HG02973 (cell line): ENCODE data around the gene TRHDE.

Source experiments
- ATAC-seq: cut with Tn5 transposase; IDR thresholded peaks from one replicate; pipeline ENCODE4 v1.9.1; 2021; ENCODE audit warnings: moderate library complexity; ENCODE audit not compliant: unreplicated experiment

The TRHDE gene

DNA sequence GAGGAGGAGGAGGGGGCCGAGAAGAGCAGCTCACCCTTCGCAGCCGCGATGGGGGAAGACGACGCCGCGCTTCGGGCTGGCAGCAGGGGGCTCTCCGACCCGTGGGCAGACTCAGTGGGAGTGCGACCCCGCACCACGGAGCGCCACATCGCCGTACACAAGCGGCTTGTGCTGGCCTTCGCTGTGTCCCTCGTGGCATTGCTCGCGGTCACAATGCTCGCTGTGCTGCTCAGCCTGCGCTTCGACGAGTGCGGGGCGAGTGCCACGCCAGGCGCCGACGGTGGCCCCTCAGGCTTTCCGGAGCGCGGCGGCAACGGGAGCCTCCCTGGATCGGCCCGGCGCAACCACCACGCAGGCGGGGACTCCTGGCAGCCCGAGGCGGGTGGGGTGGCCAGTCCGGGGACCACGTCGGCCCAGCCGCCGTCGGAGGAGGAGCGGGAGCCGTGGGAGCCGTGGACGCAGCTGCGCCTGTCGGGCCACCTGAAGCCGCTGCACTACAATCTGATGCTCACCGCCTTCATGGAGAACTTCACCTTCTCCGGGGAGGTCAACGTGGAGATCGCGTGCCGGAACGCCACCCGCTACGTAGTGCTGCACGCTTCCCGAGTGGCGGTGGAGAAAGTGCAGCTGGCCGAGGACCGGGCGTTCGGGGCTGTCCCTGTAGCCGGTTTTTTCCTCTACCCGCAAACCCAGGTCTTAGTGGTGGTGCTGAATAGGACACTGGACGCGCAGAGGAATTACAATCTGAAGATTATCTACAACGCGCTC lies 745 bp downstream of the TRHDE start:
- no peak for ATAC-seq

DNA sequence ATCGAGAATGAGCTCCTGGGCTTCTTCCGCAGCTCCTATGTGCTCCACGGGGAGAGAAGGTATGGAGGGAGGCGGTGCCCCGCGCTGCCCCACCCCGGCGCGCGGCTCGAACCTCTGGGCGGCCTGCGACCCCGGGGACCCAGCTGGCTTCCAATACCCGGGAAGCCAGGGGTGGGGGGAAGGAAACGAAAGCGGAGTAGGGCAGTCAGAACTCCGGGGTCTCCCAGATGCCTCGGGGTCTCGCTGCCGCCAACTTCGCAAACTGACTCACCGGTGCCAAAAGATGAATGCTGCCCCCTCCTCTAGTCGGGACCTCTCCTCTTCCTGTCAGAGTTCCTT lies 1.3 kb downstream of the TRHDE start:
- ATAC-seq: no peak

DNA sequence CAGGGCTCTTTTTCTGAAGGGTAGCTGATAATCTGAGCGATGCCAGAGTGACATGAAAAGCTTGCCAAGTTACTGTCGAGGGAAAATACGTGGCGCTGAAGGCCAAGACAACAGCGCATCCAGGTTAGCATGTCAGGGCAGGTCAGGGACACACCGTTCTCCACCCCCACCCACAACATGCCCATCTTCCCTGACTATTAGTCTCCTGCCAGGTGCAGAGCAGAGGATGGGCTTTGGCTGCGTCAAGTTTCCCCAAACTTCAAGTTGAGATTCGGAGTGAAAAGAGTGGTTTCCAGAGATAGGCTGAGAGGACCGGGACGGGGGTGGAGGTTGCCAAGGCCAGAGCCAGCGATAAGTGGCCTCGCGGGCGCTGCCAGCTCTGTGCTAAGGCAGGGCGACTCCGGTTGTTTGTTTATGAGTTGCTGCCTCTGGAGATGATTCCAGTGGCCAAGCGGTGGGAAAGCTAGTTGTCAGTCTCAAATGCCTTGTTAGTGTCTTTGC lies 1.7 kb downstream of the TRHDE start:
- ATAC-seq: no peak

DNA sequence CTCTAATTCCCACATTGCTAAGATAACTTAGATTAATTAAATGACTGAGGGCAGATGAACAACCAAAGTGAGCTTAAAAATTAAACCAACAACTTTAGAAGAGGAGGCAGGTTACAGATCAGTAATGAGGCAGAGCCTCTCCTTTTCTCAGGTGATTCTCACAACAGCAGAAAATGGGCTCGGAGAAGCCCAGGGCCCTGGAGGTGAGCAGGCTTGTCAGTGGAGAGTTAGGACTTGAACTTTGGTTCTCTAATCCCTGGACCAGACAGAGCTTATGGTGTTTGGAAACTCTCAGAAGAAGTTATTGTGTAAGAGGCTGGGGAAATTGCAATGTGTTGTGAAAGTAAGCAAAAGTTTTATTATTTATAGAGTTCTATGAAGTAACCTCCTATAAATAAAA lies 2.8 kb downstream of the TRHDE start:
- ATAC-seq: no peak

DNA sequence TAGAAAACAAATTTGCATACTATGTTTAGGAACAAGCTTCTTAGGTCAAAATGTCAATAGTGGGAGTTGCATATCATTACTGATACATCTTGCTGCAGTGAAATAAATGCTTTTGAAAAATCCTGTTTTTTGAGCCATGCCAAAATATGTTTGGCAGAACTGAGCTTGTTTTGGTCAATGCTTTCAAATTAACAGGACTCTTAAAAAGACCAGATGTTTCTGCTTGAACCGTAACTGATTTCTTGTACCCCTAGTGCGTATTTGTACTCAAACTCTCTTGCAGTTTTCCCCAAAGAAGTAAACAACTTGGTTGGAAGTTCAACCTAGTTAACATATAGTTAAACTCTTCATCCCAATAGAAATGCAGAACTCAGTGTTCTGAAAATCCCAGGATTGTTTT lies 3.4 kb downstream of the TRHDE start:
- ATAC-seq: no peak

DNA sequence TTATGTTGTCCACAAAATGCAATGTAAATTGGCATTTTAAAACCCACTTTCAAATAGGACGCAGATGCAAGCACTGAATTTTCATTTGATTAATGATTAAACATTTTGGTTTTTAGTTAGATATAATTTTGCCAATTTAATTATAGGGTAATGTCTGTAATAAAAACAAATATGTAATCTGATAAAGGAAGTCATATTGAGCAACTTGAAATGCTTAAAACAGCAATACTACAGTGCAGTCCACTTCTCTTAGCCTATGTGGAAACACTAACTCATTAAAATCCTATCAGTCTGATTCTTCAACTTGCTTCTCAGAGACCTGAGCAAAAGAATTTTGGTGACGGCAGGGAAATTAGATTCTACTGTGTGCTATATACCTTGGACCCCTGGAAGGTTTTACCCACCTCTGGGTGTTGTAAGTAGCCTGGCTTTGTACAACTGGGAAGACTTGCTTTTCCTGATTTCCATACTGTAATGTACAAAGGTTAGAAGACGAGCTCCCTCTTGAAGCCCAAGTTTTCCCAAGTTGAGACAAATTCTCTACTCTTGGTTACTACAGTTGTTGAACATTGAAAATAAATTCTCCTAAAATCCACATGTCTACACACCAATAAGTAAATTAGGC lies 4.1 kb downstream of the TRHDE start:
- no peak for ATAC-seq

DNA sequence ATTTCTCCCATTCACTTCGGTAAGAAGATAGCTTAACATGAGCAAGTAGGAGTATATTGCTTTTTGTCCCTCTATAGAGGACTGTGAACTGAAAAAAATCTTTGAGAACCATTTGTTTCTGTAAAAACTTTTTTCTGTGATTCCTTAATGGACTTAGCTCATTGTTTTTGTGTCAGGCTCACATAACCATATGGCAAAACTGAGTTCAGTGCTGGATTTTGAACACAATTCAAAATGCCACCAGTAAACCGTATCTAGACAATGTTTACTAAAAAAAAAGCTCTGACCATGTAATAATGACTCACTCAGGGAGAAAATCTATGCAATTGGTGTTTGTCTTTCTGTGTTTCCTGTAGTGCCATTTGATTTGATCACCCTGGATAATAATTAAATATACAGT lies 5.2 kb downstream of the TRHDE start:
- ATAC-seq: no peak

DNA sequence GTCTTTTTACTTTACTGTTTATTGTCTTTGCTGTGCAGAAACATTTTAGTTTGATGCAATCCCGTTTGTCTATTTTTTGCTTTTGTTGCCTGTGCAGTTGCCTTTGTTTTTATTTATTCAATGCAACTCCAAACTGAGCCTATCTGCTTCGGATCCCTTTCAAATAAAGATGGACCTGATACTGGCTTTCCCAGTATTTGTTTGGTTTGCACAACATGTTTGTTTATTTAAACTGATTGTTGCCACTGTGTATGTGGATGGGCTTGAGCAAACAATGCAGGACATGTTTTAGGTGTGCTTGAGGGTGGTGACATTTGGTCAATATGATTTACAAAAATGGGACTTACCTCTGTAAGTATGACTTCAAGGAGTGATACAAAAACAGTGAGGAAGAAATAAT lies 6.7 kb downstream of the TRHDE start:
- ATAC-seq: no peak

DNA sequence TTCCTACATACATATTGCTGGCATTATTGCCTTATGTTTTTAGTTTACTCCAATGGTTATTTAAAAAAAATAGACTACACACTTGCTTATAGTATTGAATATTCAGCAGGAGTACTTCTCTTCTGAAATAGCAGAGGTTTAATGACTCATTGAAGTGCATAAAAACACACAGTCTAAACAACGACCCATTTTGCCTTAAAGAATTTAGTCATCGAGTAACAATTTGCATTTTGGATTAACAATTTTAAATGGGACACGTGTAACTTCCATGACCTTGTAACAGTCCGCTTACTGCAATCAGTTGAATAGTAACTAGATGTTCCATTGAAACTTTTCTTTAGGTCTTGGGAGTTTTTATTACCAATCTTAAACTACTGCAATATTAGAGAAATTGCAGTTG lies 9.0 kb downstream of the TRHDE start:
- ATAC-seq: no peak

DNA sequence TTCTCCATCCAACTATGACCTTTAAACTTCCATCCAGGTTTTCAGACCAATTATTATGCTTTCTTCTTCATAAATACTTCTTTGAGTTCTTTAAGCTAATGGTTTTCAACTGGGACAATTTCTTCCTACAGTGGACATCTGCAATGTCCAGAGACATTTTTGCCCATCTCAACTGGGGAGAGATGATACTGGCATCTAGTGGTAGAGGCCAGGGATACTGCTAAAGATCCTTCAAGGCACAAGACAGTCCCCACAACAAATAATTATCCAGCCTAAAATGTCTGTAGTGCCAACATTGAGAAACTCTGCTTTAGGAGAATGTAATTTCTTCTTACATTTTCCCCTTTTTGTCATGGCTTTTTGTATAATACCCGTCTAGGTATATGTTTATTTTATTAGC lies 10.6 kb downstream of the TRHDE start:
- no peak for ATAC-seq

DNA sequence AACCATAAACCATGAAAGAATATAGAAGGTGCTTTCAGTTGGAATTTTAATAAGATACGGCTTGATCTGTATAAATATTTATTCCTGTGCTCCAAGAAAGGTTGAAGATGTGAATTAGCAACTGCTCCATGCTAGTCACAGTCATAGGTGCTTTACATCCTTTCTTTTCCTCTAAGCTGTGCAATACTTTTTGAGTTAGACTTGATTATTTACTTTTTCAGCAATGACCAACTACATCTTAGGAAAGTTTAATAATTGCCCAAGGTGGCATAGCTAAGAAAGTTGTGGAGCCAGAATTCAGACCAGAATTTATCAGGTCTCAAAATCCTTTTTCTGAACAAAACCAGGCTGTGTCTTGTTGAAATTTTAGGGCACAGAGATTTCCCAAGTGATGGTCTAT lies 13.7 kb downstream of the TRHDE start:
- no peak for ATAC-seq

DNA sequence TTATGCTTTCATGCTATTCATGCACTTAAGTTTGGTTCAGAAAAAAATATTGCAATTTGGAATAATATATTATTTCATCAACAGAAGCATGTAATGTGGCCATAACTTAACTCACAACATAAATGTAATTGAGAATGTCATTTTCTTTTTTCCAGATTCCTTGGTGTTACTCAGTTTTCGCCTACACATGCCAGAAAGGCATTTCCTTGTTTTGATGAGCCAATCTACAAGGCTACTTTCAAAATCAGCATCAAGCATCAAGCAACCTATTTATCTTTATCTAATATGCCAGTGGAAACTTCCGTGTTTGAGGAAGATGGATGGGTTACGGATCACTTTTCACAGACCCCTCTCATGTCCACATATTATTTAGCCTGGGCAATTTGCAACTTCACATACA lies 14.4 kb downstream of the TRHDE start:
- no peak for ATAC-seq

DNA sequence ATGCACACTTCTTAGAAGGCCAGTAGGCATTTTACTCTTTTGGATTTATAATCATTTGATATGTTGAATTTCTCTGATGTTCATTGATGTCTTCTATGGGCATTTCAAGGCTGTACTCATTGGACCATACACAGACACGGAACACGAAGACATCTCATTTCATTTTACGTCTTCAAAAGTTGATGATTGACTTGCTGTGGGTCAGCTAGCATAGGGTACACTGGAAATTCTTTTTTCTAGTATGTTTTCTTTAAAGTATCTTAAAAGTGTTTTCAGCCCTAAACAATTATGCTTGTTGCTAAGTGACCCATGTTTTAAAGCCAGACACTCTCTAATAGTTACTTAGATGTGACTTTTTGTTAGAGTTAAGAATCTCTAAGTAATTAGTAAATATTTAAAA lies 16.3 kb downstream of the TRHDE start:
- ATAC-seq: no peak

DNA sequence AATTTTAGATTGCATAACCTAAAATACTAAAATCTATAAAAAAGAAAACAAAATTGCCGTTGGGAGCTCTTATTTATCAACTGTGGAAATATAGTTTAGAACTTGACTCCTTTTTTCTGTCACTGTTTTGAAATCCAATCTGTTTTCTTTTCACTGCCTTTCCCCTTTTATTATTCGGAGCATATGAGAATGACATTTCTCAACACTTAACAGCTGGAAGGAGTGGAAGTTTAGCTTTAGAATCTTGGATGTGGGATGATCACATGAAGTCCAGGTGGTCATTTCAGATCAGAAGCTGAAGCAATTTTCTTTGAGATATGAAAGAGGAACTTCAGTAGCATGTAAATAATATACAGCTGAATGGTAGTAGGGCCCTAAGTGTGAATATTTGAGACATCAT lies 16.7 kb downstream of the TRHDE start:
- no peak for ATAC-seq

DNA sequence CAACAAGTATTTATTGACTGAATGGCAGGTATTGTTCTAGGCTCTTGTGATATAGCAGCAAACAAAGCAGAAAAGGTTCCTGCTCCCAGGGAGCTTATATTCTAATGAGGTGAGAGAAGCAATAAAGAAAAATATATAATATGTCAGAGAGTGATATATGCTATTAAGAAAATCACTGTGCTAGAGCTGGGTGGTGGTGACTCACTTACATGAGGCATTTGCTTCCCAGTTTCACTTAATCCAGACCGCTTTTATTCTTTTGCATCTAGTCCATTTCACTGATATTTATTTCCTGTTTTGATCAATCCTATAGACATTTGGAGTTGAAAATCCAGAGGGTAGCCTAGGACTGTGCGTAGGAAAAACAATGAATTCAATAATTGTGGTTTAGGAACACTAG lies 17.5 kb downstream of the TRHDE start:
- no peak for ATAC-seq

DNA sequence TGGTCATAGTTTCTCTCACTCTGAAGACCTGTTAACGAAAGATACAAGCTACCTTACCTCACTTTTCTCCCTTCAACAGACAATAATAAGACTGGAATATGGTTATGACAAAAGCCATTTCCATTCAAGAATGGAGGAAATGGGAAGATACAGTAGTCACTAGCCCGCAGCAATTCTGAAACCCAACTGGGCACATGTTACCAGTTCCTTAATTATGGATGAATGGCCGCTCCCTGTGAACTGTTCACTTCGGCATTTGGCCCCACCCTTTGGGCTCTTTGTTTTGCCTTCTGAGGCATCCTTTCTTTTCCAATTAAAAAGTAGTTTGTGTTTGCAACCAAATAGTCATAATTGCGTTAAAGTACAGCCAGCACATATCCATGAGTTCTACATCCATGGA lies 19.0 kb downstream of the TRHDE start:
- ATAC-seq: no peak

DNA sequence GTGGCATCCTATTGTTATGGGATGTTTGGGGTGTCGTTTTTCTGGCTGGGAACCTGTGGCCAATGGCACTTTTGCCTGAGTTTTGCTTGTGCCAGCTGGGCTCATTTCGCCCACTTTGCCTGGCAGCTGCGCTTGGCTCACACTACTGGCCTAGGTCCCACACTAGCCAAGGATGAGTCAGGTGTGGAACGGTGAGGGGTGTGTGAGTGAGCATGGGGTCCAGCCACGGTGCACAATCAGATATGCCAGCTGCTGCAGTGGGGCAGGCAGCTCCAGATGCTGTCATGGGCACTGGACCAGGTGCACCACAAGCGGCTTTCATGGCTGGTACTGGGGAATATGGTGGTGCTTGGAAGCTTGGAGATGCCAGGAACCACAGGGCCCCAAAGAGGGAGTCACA lies 21.5 kb downstream of the TRHDE start:
- no peak for ATAC-seq

DNA sequence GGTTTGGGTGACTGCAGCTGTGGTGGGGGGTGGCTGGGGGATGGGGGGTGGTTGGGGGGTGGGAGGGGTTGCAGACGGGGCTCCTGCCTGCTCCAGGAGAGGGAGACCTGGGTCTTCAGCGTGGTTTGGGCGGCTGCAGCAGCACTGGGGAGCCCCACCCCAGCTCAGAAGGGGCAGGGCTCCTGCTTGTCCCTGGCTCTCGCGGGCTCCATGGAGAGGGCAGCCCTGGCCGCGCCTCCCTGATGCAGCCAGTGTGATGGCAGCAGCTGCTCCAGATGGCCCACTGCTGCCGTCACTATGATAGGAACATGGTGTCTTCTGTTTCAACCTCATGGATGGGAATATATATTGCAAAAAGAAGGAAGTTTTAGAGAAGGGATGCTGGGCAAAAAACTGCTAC lies 22.9 kb downstream of the TRHDE start:
- no peak for ATAC-seq

DNA sequence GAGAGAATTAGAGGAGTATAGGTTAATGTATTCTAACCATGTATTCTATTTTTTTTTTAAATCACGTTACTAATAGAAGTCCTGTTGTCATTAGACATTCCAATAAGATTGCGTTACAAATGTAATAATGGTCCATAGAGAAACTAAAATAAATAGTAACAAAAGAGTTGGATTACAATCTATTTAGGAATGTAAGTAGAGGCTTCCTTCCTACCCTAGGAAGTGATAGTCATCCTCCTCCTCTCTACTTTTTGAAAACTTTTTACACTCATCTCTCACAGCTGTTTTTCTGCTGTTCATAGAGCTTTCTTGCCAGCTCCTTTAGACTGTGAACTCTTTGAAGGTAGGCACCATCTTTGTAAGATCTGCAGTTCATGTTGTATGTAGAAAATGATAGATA lies 23.6 kb downstream of the TRHDE start:
- ATAC-seq: no peak

DNA sequence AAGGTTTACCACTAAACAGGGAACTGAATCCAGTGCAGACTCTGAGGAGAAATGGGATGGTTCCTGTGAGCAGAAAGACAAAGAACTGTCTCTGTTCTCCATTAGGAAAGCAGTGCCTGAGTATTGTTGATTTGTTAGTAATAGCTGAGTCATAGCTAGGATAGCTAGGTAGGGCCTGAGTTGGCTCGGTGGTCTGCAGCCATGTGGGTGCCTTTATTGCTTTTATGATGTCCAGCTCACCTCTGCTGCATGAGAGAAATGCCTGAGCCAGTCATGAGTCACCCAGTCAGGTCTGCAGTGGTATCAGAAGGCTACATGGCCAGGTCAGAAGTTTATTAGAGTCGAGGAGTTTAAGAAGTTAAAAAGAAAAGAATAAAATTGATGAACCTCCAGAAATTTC lies 24.2 kb downstream of the TRHDE start:
- no peak for ATAC-seq

DNA sequence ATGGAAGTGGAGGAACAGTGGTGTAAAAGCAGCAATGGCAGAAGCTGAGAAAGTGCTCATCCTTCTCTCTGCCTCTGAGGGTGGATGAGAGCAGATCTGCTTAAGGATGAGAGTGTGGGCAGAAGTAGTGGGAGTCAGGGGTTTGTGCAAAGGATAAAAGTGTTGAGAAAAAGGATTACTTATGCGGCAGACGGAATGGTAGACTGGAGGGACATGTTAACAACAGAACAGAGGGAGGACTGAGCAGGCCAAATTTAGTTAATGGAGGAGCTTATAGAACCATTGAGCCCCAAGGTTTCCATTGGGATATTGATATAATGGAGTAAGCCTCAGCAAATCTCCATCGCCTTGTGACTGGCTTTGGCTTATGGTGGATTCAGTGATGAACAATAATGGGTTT lies 25.5 kb downstream of the TRHDE start:
- no peak for ATAC-seq

DNA sequence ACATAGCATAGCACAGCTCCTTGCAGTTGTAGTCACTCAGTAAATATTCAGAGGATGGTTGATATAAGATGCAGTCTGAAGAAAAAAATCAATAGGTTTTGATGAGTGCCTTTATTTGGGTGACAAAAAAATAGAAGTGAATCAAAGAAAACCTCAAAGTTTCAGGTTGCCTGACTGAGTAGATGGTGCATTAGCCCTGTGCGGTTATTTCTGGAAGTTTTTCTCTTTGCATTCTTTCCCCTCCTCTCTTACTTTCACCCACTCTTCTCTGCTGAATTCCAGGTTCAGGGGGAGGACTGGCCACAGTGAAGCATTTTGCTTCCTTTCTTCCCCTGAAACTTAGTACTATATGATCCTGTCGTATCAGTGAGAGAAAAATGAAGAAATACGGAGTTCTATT lies 28.6 kb downstream of the TRHDE start:
- ATAC-seq: no peak

DNA sequence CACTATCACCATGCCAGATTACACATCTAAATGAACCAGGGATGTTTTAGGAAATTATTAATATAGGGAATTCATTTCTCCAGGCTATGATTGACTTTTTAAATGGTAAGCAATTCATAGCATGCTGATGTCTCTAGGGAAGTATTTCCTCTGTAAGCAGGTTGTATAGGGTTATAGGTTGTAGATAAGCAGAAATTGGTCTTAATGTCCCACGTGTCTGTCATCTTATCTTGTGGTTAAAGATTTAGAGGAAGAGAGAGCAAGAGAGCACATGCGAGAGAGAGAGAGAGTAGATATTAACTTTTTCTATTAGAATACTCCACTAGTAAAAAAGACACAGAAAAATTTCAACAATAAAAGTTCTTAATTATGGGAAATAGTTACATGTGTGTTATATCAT lies 32.6 kb downstream of the TRHDE start:
- no peak for ATAC-seq
